H4 (cell line): ENCODE measurements around the gene ITGB5. TPM values are rescaled to one million over a fixed set of nuclear protein-coding genes. Genes with fewer than 3 reads are reported as not detected.
A peak's percentile ranks its signal among the peaks of the same experiment; 100 is the strongest.
"Not testable (repeated sequence)": the region's sequence is repeated elsewhere in the genome, so short reads cannot be mapped to it uniquely, and the experiment has no call there.

Experiments
- DNase-seq: peaks from one replicate; pipeline ENCODE4 v3.0.0-alpha.2; 2015; ENCODE audit warnings: low spot score
- total RNA-seq: library from RNA; depleted of rRNA; stranded (reverse); fragments of >200 nt; shearing (Covaris generic); gene quantifications from 2 replicates; pipeline ENCODE4 v1.2.3, GENCODE V29; 2014; rRNA removed

Gene ITGB5
- total RNA-seq, 1 experiment from 2014 or later = 189 TPM

DNA sequence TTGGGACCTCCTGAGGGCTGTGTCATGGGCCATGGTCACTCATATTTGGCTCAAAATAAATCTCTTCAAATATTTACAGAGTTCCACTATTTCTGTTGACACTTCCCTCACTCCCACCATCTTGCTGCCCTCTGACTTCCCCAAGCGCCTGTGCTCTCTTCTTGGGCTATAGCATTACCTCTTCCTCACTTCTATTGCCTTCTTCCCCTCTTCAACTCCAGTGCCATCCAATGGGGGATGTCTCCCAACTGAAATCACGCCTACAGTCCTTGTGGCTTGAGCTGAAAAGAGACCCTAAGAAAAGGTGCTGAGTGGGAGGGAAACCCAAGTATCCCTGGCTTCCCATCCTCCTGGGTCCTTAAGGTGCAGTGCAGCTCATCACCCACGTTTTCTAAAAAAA is 135.1 kb downstream of the ITGB5 start:
- no peak for DNase-seq

- no peak for DNase-seq
These were observed 135.7 kb downstream of the ITGB5 start for GRCh38 chr3:124751501-124751900.

- DNase-seq = not testable (repeated sequence)
These were observed 137.3 kb downstream of the ITGB5 start for GRCh38 chr3:124749877-124750276.

DNA sequence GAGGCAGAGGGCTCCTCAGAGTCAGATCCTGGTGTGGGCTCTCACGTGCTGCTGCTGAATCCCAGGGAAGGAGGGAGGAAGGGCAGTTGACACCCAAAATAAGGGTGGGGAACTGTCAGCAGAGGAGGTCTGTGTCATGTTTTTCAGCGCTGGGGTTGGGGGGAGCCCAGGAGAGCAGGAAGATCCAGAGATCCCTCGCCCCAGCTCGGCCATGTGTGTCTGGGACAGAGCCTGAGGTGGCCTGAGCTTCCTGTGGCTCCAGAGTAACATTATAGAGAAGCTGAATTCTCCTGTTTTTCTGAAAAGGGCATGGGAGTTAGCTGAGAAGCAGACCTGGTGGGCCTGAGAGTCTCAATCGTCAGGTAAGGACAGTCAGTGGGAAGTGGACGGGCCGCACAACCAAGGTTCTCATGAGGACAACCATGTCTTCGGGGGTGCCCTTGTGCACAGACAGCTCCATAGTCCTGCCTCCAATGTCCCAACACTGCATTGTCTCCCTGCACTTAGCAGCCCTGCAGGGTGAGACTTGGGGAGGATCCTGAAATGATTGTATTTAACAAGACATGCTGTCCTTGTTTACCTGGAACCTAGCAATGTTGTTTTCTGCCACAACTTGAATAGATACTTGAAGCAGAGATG is 138.5 kb downstream of the ITGB5 start:
- DNase-seq = no peak

DNA sequence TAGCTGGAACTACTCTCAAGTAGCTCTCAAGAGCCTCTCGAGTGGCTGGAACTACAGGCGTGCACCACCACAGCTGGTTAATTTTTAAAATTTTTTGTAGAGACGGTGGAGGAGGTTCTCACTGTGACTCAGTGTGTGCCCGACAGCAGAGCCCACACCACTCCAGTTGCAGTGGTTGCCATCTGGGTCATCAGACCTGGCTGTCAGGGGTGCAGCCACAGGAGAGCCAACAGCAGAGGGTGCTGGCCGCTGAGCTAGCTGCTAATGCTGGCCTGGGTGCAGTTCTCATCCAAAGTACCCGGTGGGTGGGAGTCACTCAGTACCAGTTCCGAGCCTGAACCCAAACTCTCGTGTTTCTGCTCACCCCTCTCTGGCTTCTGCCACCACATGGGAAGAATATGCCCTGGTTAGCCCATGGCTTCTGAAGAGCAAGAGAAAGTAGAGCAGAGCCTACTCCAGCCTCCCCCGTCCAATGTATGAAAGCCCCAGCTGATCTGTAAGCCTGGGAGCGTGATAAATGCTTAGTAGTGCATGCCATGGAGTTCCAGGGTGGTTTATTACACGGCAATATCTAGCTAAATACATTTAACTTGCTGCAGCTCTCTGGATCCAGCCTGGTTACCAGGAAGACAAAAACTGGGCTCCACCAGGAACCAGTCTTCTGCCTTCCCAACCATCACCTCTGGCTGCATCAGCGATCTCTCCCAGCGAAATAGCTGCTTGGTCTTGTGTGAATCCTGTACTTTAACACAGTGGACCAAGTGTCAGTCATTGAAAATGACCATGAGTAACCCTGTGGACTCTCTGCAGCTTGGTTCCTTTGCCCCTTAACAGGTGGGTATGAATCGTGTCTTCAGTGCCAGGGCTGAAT is 139.8 kb downstream of the ITGB5 start:
- no peak for DNase-seq

- no peak for DNase-seq
These were observed 141.4 kb downstream of the ITGB5 start for GRCh38 chr3:124745756-124746155.

GRCh38 chr3:124741027-124741426 is 146.1 kb downstream of the ITGB5 start:
- DNase-seq = no peak

- DNase-seq = no peak
These were observed 155.4 kb downstream of the ITGB5 start for GRCh38 chr3:124731760-124732159.

DNA sequence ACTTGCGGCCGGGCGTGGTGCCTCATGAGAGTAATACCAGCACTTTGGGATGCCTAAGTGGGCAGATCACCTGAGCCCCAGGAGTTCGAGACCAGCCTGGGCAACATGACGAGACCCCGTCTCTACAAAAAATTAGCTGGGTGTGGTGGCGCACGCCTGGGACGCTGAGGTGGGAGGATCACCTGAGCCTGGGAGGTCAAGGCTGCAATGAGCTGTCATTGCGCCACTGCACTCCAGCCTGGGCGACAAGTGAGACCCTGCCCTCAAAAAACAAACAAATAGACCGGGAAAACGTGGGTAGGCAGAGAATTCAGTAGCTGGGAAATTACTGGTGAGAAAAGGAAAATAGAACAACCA is 156.2 kb downstream of the ITGB5 start:
- no peak for DNase-seq

DNA sequence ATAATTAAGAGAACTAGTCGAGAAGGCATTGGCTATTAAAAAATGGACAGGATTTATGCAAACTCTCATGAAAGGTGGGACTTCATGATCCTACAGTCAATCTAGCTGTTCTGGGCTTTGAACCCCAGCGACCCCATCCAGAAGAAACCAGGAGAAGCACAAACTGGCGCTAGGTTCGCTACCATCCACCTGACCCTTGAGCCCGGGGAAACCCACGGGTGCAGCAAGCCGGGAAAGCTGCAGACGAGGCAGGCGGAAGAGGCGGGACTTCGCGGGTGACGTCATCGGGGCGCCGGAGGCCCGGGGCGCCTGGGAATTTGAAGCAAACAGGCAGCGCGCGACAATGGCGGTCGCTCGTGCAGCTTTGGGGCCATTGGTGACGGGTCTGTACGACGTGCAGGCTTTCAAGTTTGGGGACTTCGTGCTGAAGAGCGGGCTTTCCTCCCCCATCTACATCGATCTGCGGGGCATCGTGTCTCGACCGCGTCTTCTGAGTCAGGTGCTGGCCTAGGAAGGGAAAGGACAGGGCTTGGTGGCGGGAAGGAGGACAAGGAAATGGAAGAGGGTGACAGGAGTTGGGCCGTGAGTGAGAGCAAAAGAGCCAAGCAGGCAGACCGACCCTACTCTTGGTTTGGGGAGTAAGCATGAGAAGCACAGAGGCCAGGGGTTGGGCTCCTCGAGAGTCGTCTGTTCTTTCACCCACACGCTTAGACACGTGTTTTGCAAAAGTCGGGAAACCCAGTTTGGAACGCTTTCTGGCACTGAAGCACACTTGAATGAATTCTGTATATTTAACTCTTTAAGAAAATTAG is 156.8 kb downstream of the ITGB5 start, which contains the start of gene UMPS:
UMPS (plus strand) TSS at position 324 of the 812 bp plus-strand sequence; CDS start at position 344, 20 bp downstream.
- peak; percentile 81 for DNase-seq

- DNase-seq = no peak
These were observed 164.6 kb downstream of the ITGB5 start for GRCh38 chr3:124722589-124722988.

- no peak for DNase-seq
These were observed 172.8 kb downstream of the ITGB5 start for GRCh38 chr3:124714223-124714853.

Other genes with a start within 250 kb of the ITGB5 start
- gene UMPS, start 156.9 kb downstream of the ITGB5 start, total RNA-seq = 44.7 and 51.0 TPM in 2 replicates
- 0.12 and 0.14 TPM in 2 replicates for gene MUC13, start 47.4 kb upstream of the ITGB5 start, total RNA-seq
- gene HEG1, start 168.6 kb upstream of the ITGB5 start, total RNA-seq = 49.6 and 57.7 TPM in 2 replicates